Lower leg skin (tissue), 3 donors: ENCODE results near the gene SHCBP1.

Experiments used
- POLR2A ChIP-seq, 2 donors: fragments of 450-650 bp; IDR thresholded peaks; one replicate each; pipeline ENCODE4 v1.6.1; 2016 to 2017; ENCODE audit warnings: antibody characterized with exemption in 2 of 2, mild to moderate bottlenecking in 1 of 2, moderate library complexity in 1 of 2
- TF ChIP-seq, protein P1 (sequence below), 3 donors: fragments of 450-650 bp; IDR thresholded peaks; one replicate each; pipeline ENCODE4 v1.5.1; 2016; ENCODE audit warnings: antibody characterized with exemption in 3 of 3, mild to moderate bottlenecking in 3 of 3, moderate library complexity in 2 of 3

DNA sequence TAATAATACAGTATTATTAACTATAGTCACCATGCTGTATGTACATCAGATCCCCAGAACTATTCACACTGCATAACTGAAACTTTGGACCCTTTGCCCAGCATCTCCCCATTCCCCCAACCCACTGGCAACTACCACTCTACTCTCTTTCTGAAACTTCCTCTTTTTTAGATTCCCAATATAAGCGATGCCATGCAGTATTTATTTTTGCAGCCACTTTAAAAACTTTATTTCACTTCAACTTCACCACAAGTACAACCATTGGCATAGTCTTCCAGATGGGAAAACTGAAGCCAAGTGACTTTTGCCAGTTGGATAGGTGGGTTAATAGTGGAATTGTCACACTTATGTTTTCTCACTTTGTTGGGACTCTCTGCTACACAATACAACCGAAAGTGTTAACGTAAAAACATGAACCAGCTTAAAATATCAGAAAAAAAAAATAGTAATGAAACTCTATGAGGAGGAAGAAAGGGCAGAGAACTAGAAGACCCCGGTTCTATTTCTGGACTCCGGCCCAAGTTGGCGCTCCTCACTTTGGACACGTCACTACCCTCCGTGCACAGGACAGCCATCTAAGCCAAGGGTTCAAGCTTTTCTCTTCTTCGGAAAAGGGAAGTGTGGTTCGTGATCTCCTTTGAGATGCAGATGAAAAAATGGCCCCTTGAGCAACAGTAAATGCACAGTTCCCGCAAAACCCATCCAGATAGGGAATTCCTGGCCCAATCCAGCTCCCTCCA lies 743 bp downstream of the SHCBP1 start:
- TF ChIP-seq, protein P1, sequence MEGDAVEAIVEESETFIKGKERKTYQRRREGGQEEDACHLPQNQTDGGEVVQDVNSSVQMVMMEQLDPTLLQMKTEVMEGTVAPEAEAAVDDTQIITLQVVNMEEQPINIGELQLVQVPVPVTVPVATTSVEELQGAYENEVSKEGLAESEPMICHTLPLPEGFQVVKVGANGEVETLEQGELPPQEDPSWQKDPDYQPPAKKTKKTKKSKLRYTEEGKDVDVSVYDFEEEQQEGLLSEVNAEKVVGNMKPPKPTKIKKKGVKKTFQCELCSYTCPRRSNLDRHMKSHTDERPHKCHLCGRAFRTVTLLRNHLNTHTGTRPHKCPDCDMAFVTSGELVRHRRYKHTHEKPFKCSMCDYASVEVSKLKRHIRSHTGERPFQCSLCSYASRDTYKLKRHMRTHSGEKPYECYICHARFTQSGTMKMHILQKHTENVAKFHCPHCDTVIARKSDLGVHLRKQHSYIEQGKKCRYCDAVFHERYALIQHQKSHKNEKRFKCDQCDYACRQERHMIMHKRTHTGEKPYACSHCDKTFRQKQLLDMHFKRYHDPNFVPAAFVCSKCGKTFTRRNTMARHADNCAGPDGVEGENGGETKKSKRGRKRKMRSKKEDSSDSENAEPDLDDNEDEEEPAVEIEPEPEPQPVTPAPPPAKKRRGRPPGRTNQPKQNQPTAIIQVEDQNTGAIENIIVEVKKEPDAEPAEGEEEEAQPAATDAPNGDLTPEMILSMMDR (IDR thresholded peaks at IDR 0.05): no peak
- TF ChIP-seq POLR2A (IDR thresholded peaks at IDR 0.05): no peak
